HL-60/S4 treated with phorbol 12-myristate 13-acetate at 8.2 ng/mL for 4 days and 3 days (cell line): Measurements from ENCODE around the gene KIF5A.
"Not testable (repeated sequence)": the region's sequence is repeated elsewhere in the genome, so short reads cannot be mapped to it uniquely, and the experiment has no call there.

Source experiments
- in situ Hi-C: fragments of 300-500 bp; cut with MboI; formaldehyde crosslinking; loops from 2 replicates; pipeline ENCODE4 v1.15.0; 2022; ENCODE audit warnings: low sequenced_read_pairs

KIF5A gene

GRCh38 chr12:57580466-57580795 lies 30.6 kb downstream of the KIF5A start:
- in situ Hi-C loops = no loop called here

GRCh38 chr12:57581802-57582201 lies 32.0 kb downstream of the KIF5A start:
- in situ Hi-C loops = no loop called here

- in situ Hi-C loops = no loop called here
These were observed 32.6 kb downstream of the KIF5A start for GRCh38 chr12:57582440-57582839.

- in situ Hi-C loops = no loop called here
These were observed 33.4 kb downstream of the KIF5A start for GRCh38 chr12:57583008-57583831.

- in situ Hi-C loops = no loop called here
These were observed 34.2 kb downstream of the KIF5A start for GRCh38 chr12:57584050-57584449.

GRCh38 chr12:57584690-57585089 lies 34.8 kb downstream of the KIF5A start:
- in situ Hi-C loops = no loop called here

- in situ Hi-C loops = no loop called here
These were observed 35.3 kb downstream of the KIF5A start for GRCh38 chr12:57585156-57585555.

GRCh38 chr12:57586128-57586527 lies 36.3 kb downstream of the KIF5A start:
- in situ Hi-C loops = no loop called here

GRCh38 chr12:57586832-57587429 lies 37.1 kb downstream of the KIF5A start:
- in situ Hi-C loops = no loop called here

- in situ Hi-C loops = not testable (repeated sequence)
These were observed 39.2 kb downstream of the KIF5A start for GRCh38 chr12:57588951-57589610.

- in situ Hi-C loops = no loop called here
These were observed 40.6 kb downstream of the KIF5A start for GRCh38 chr12:57590479-57590863.

GRCh38 chr12:57590864-57591781 lies 41.3 kb downstream of the KIF5A start, which contains the start of gene PIP4K2C:
PIP4K2C (plus strand) TSS chr12:57591192; CDS start chr12:57591290, 98 bp downstream.
- in situ Hi-C loops = no loop called here

- in situ Hi-C loops = no loop called here
These were observed 42.0 kb downstream of the KIF5A start for GRCh38 chr12:57591782-57592325.

- in situ Hi-C loops = no loop called here
These were observed 42.8 kb downstream of the KIF5A start for GRCh38 chr12:57592551-57593165.

GRCh38 chr12:57593187-57593586 lies 43.3 kb downstream of the KIF5A start:
- in situ Hi-C loops = no loop called here

- in situ Hi-C loops = no loop called here
These were observed 50.6 kb downstream of the KIF5A start for GRCh38 chr12:57600395-57600794.

- in situ Hi-C loops = no loop called here
These were observed 52.7 kb downstream of the KIF5A start for GRCh38 chr12:57602544-57602943.

- in situ Hi-C loops = no loop called here
These were observed 53.5 kb downstream of the KIF5A start for GRCh38 chr12:57603324-57603723.

GRCh38 chr12:57603815-57604453 lies 54.1 kb downstream of the KIF5A start:
- in situ Hi-C loops = no loop called here
